SK-N-SH (cell line): Measurements from ENCODE around the gene RALA. TPM values are rescaled to one million over a fixed set of nuclear protein-coding genes. Genes with fewer than 3 reads are reported as not detected.

Experiments
- CTCF ChIA-PET: fragments of 300-600, 350-600 bp; formaldehyde crosslinking; extraction: SDS; loops from one replicate; lab custom pipeline; 2021; lab: Yijun Ruan, JAX
- POLR2A ChIA-PET: fragments of 350-600 bp; sonication (Branson Sonifier 250); formaldehyde crosslinking; extraction: SDS; loops from one replicate; lab custom pipeline; 2020; ENCODE audit warnings: antibody characterized with exemption, inconsistent platforms; lab: Yijun Ruan, JAX
- DNase-seq: peaks from one replicate; pipeline ENCODE4 v3.0.0; 2012
- H2AFZ ChIP-seq: fragments of 200-600 bp; sonication (generic); 2 replicates; pipeline ENCODE4 v1.8.1; 2016; ENCODE audit warnings: antibody characterized with exemption, mild to moderate bottlenecking, low read depth
- H3F3A ChIP-seq: fragments of 200-600 bp; sonication (generic); replicated peaks from 2 replicates; pipeline ENCODE3; 2016; ENCODE audit warnings: antibody characterized with exemption, mild to moderate bottlenecking; ENCODE audit not compliant: insufficient read depth
- H3K27ac ChIP-seq, 2 experiments: fragments of 200-500 bp in 1 of 2; fragments of 200-600 bp in 1 of 2; sonication (Bioruptor generic) in 1 of 2; sonication (generic), shearing (Covaris generic) in 1 of 2; 2 replicates each; pipeline versions ENCODE4 v1.5.1 to v1.6.1; 2014 to 2016; ENCODE audit warnings: low read depth in 2 of 2, inconsistent platforms in 1 of 2, low read length in 1 of 2, mild to moderate bottlenecking in 1 of 2, mixed read lengths in 1 of 2
- H3K27me3 ChIP-seq: fragments of 200-600 bp; sonication (generic), shearing (Covaris generic); 2 replicates; pipeline ENCODE4 v1.6.1; 2016; ENCODE audit warnings: mixed run types; ENCODE audit not compliant: insufficient read depth
- H3K36me3 ChIP-seq, 2 experiments: fragments of 200-500 bp in 1 of 2; fragments of 200-600 bp in 1 of 2; sonication (Bioruptor generic) in 1 of 2; sonication (generic) in 1 of 2; replicated peaks in 1 of 2; 2 replicates each; pipeline versions ENCODE3 to v1.5.1; 2014 to 2016; ENCODE audit warnings: low read length in 1 of 2, mild to moderate bottlenecking in 1 of 2; ENCODE audit not compliant: insufficient read depth in 2 of 2, control insufficient read depth in 1 of 2
- H3K4me1 ChIP-seq, 2 experiments: fragments of 200-500 bp in 1 of 2; fragments of 200-600 bp in 1 of 2; sonication (Bioruptor generic) in 1 of 2; sonication (generic), shearing (Covaris generic) in 1 of 2; 2 replicates each; pipeline versions ENCODE4 v1.5.1 to v1.6.1; 2014 to 2016; ENCODE audit warnings: low read depth in 1 of 2, low read length in 1 of 2, mixed run types in 1 of 2; ENCODE audit not compliant: insufficient read depth in 2 of 2, control insufficient read depth in 1 of 2
- H3K4me2 ChIP-seq: fragments of 200-600 bp; sonication (generic), shearing (Covaris generic); 2 replicates; pipeline ENCODE4 v1.6.1; 2017; ENCODE audit warnings: mixed run types
- H3K4me3 ChIP-seq, 2 experiments: fragments of 200-500 bp in 1 of 2; fragments of 200-600 bp in 1 of 2; sonication (Bioruptor generic) in 1 of 2; sonication (generic), shearing (Covaris generic) in 1 of 2; 2 replicates each; pipeline versions ENCODE4 v1.5.1 to v1.8.1; 2014 to 2016; ENCODE audit warnings: low read depth in 2 of 2, inconsistent platforms in 1 of 2, low read length in 1 of 2, mild to moderate bottlenecking in 1 of 2, mixed read lengths in 1 of 2, moderate library complexity in 1 of 2
- H3K79me2 ChIP-seq: fragments of 200-600 bp; sonication (generic); 2 replicates; pipeline ENCODE4 v1.8.1; 2017; ENCODE audit warnings: mild to moderate bottlenecking; ENCODE audit not compliant: insufficient read depth
- H3K9ac ChIP-seq: fragments of 200-600 bp; sonication (generic); 2 replicates; pipeline ENCODE4 v1.6.1; 2017; ENCODE audit warnings: mixed run types
- H3K9me2 ChIP-seq: fragments of 200-600 bp; sonication (generic); 2 replicates; pipeline ENCODE4 v1.6.1; 2017; ENCODE audit warnings: mixed run types
- H3K9me3 ChIP-seq: fragments of 200-600 bp; sonication (generic); 2 replicates; pipeline ENCODE4 v1.6.1; 2017; ENCODE audit warnings: mixed run types, mild to moderate bottlenecking, moderate library complexity
- H4K20me1 ChIP-seq: fragments of 200-600 bp; sonication (generic); 2 replicates; pipeline ENCODE4 v1.6.1; 2017; ENCODE audit warnings: mild to moderate bottlenecking, mixed run types; ENCODE audit not compliant: insufficient read depth
- ELF1 ChIP-seq: IDR thresholded peaks from 2 replicates; pipeline ENCODE4 v1.4.0; 2012
- FOSL2 ChIP-seq: IDR thresholded peaks from 2 replicates; pipeline ENCODE4 v1.4.0; 2012; ENCODE audit warnings: low read depth, mild to moderate bottlenecking, moderate library complexity, borderline replicate concordance
- GATA2 ChIP-seq: sonication (generic); formaldehyde crosslinking; IDR thresholded peaks from 2 replicates; pipeline ENCODE4 v1.5.0; 2020; ENCODE audit warnings: mild to moderate bottlenecking, missing genetic modification reagents
- JUND ChIP-seq: IDR thresholded peaks from 2 replicates; pipeline ENCODE4 v1.4.0; 2012
- POLR2AphosphoS5 ChIP-seq: IDR thresholded peaks from 2 replicates; pipeline ENCODE4 v1.6.1; 2012; ENCODE audit warnings: low read depth, low read length
- RAD21 ChIP-seq: IDR thresholded peaks from 2 replicates; pipeline ENCODE4 v1.6.1; 2012; ENCODE audit warnings: mild to moderate bottlenecking, low read length
- RCOR1 ChIP-seq: fragments of 150-350 bp; IDR thresholded peaks from 2 replicates; pipeline ENCODE4 v1.6.1; 2017; ENCODE audit warnings: antibody characterized with exemption, low read length
- RXRA ChIP-seq: IDR thresholded peaks from 2 replicates; pipeline ENCODE4 v1.4.0; 2012; ENCODE audit warnings: low read depth, mild to moderate bottlenecking, borderline replicate concordance
- SIN3A ChIP-seq: IDR thresholded peaks from 2 replicates; pipeline ENCODE4 v1.6.1; 2012; ENCODE audit warnings: low read depth, mild to moderate bottlenecking, low read length, moderate library complexity, borderline replicate concordance
- SMC3 ChIP-seq: IDR thresholded peaks from 2 replicates; pipeline ENCODE4 v1.6.1; 2012; ENCODE audit warnings: low read depth, low read length, improper control_type of control experiment
- TCF12 ChIP-seq: IDR thresholded peaks from 2 replicates; pipeline ENCODE4 v1.4.0; 2012
- TEAD4 ChIP-seq: IDR thresholded peaks from 2 replicates; pipeline ENCODE4 v1.4.0; 2012; ENCODE audit warnings: mild to moderate bottlenecking, borderline replicate concordance; ENCODE audit not compliant: insufficient read depth
- YY1 ChIP-seq: IDR thresholded peaks from 2 replicates; pipeline ENCODE4 v1.4.0; 2012; ENCODE audit warnings: low read depth, mild to moderate bottlenecking
- WGBS: methylation state at CpG from one replicate; pipeline ENCODE4 v1.1.6; 2017; ENCODE audit warnings: low lambda C conversion rate; 5-methylcytosine and 5-hydroxymethylcytosine counted together
- polyA plus RNA-seq, 3 experiments: library from polyadenylated mRNA; depleted of rRNA; stranded (reverse); fragments of >200 nt; gene quantifications; 2 replicates each; pipeline ENCODE4 v1.2.3, GENCODE V29; 2012
- TF ChIP-seq, protein P1 (sequence below): IDR thresholded peaks from 2 replicates; pipeline ENCODE4 v1.4.0; 2012; ENCODE audit warnings: low read depth, borderline replicate concordance
- TF ChIP-seq, protein P2 (sequence below): IDR thresholded peaks from 2 replicates; pipeline ENCODE4; 2012
- TF ChIP-seq, protein P3 (sequence below): IDR thresholded peaks from 2 replicates; pipeline ENCODE4 v1.4.0; 2012; ENCODE audit warnings: low read depth, borderline replicate concordance
- TF ChIP-seq, protein P4 (sequence below): fragments of 200-600 bp; sonication (generic); IDR thresholded peaks from 2 replicates; pipeline ENCODE4 v1.6.1; 2017; ENCODE audit warnings: antibody characterized with exemption, mild to moderate bottlenecking, moderate library complexity
- TF ChIP-seq, protein P5 (sequence below): fragments of 150-350 bp; IDR thresholded peaks from 2 replicates; pipeline ENCODE4 v1.6.1; 2016; ENCODE audit warnings: mild to moderate bottlenecking, low read depth, low read length

RALA gene
- polyA plus RNA-seq, 1 of the 3 experiments (the other 2 are of a cell fraction) = 29.0 TPM

DNA sequence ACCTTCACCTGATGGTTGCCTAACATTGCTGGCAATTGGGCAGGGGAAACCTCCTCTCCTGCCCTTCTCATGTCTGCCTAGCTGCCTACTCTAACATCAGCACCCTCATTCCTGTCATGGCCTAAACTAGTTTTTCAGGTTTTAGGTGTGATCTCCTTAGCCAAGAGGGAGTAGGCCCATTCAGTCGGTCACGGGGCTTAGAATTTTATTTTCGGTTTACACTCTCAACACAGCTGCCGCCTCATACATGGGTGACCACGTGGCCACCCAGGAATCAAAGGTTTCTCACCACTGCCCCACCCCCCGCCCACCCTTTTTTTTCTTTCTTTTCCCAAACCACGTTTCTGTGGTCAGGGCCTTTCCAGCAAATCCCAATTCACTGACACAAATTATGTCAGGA, 97.2 kb downstream of the RALA start:
- H3K4me1 ChIP-seq = no peaks in the 10 kb centered on the region
- H4K20me1 ChIP-seq = no peaks in the 10 kb centered on the region
- no peak overlapping the region for H3K4me2 ChIP-seq
- no peak overlapping the region for H2AFZ ChIP-seq
- CTCF ChIA-PET = interaction anchor here (0.7 to 1.7 kb wide), 4 partner anchors 11 to 141 kb away, joined by 3 to 7 read pairs (median 4); no protein-coding TSS in a partner anchor
- no peak for TF ChIP-seq TCF12
- no peak for TF ChIP-seq RAD21
- no peak for TF ChIP-seq JUND
- TF ChIP-seq SIN3A = no peak
- TF ChIP-seq, protein P1, sequence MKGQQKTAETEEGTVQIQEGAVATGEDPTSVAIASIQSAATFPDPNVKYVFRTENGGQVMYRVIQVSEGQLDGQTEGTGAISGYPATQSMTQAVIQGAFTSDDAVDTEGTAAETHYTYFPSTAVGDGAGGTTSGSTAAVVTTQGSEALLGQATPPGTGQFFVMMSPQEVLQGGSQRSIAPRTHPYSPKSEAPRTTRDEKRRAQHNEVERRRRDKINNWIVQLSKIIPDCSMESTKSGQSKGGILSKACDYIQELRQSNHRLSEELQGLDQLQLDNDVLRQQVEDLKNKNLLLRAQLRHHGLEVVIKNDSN = no peak
- no peak for TF ChIP-seq RCOR1
- no peak for TF ChIP-seq GATA2 (CRISPR knock-in tag)
- no peak for TF ChIP-seq TEAD4
- TF ChIP-seq, all 33 proteins: peak for 0
- Histone ChIP-seq H3K27me3 (no peaks in the 10 kb centered on the region), H3K9me3 (no peaks in the 10 kb centered on the region), H3K9me2 (no peaks in the 10 kb centered on the region), H3K4me3 (no peak overlapping the region), H3K79me2 (no peaks in the 10 kb centered on the region), H3K36me3 (no peaks in the 10 kb centered on the region), H3K9ac (no peak overlapping the region), H3F3A (no peaks in the 10 kb centered on the region), H3K27ac (no peak overlapping the region)
- POLR2A ChIA-PET = no interaction called here
- DNase-seq = no peak
- WGBS = 69% methylated on average over 7 of the region's 7 CpGs

DNA sequence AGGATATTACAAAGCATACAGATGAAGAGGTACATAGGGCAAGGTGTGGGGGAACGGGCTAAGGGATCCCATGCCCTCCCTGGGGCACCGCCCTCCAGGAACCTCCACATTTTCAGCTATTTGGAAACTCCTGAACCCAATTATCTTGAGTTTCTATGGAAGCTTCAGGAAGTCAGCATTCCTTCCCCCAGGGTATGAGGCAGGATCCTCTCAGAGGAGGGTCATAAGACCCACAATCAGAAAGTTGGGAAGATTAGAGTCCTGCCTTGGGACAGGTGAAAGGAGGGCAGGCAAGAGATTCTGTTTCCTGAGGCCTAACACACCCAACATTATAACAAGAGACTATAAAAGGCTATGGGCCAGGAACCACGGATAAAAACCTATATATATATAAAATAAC, 98.0 kb downstream of the RALA start:
- POLR2A ChIA-PET = no interaction called here
- 67% methylated on average over 3 of the region's 3 CpGs for WGBS

More for the DNA sequence above, 98.0 kb downstream of the RALA start:
- Histone ChIP-seq H4K20me1 (no peaks in the 10 kb centered on the region), H3K4me1 (peaks cover 0 to under 1% of the 10 kb centered on the region in 2 experiments; a peak in 1 of 4 replicates), H3K79me2 (no peaks in the 10 kb centered on the region), H3K9me2 (no peaks in the 10 kb centered on the region), H3K4me3 (no peak overlapping the region), H3K27me3 (no peaks in the 10 kb centered on the region), H3K27ac (no peak overlapping the region), H3F3A (no peaks in the 10 kb centered on the region), H3K36me3 (no peaks in the 10 kb centered on the region), H3K9me3 (no peaks in the 10 kb centered on the region), H2AFZ (no peak overlapping the region), H3K4me2 (no peak overlapping the region), H3K9ac (no peak overlapping the region)
- CTCF ChIA-PET = interaction anchor here (1.0 to 1.7 kb wide), 3 partner anchors 10 to 62 kb away, joined by 3 to 7 read pairs (median 3); no protein-coding TSS in a partner anchor
- TF ChIP-seq JUND = no peak
- TF ChIP-seq, protein P2, sequence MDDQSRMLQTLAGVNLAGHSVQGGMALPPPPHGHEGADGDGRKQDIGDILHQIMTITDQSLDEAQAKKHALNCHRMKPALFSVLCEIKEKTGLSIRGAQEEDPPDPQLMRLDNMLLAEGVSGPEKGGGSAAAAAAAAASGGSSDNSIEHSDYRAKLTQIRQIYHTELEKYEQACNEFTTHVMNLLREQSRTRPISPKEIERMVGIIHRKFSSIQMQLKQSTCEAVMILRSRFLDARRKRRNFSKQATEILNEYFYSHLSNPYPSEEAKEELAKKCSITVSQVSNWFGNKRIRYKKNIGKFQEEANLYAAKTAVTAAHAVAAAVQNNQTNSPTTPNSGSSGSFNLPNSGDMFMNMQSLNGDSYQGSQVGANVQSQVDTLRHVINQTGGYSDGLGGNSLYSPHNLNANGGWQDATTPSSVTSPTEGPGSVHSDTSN = no peak
- TF ChIP-seq, protein P3, sequence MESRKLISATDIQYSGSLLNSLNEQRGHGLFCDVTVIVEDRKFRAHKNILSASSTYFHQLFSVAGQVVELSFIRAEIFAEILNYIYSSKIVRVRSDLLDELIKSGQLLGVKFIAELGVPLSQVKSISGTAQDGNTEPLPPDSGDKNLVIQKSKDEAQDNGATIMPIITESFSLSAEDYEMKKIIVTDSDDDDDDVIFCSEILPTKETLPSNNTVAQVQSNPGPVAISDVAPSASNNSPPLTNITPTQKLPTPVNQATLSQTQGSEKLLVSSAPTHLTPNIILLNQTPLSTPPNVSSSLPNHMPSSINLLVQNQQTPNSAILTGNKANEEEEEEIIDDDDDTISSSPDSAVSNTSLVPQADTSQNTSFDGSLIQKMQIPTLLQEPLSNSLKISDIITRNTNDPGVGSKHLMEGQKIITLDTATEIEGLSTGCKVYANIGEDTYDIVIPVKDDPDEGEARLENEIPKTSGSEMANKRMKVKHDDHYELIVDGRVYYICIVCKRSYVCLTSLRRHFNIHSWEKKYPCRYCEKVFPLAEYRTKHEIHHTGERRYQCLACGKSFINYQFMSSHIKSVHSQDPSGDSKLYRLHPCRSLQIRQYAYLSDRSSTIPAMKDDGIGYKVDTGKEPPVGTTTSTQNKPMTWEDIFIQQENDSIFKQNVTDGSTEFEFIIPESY = no peak
- TF ChIP-seq YY1 = no peak
- no peak for TF ChIP-seq FOSL2
- no peak for TF ChIP-seq RCOR1
- no peak for TF ChIP-seq GATA2 (CRISPR knock-in tag)
- TF ChIP-seq, protein P4, sequence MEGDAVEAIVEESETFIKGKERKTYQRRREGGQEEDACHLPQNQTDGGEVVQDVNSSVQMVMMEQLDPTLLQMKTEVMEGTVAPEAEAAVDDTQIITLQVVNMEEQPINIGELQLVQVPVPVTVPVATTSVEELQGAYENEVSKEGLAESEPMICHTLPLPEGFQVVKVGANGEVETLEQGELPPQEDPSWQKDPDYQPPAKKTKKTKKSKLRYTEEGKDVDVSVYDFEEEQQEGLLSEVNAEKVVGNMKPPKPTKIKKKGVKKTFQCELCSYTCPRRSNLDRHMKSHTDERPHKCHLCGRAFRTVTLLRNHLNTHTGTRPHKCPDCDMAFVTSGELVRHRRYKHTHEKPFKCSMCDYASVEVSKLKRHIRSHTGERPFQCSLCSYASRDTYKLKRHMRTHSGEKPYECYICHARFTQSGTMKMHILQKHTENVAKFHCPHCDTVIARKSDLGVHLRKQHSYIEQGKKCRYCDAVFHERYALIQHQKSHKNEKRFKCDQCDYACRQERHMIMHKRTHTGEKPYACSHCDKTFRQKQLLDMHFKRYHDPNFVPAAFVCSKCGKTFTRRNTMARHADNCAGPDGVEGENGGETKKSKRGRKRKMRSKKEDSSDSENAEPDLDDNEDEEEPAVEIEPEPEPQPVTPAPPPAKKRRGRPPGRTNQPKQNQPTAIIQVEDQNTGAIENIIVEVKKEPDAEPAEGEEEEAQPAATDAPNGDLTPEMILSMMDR = no peak
- TF ChIP-seq POLR2AphosphoS5 = no peak
- no peak for TF ChIP-seq SMC3
- TF ChIP-seq RAD21 = no peak
- TF ChIP-seq RXRA = no peak
- TF ChIP-seq TEAD4 = no peak
- TF ChIP-seq, protein P5, sequence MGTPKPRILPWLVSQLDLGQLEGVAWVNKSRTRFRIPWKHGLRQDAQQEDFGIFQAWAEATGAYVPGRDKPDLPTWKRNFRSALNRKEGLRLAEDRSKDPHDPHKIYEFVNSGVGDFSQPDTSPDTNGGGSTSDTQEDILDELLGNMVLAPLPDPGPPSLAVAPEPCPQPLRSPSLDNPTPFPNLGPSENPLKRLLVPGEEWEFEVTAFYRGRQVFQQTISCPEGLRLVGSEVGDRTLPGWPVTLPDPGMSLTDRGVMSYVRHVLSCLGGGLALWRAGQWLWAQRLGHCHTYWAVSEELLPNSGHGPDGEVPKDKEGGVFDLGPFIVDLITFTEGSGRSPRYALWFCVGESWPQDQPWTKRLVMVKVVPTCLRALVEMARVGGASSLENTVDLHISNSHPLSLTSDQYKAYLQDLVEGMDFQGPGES = no peak
- no peak for TF ChIP-seq ELF1
- DNase-seq = no peak
